IPS-18c (cell line): ENCODE measurements around the gene EPHA2.

Experiments
- H3K4me3 ChIP-seq: 2 replicates; pipeline ENCODE4 v1.7.0; 2013; ENCODE audit warnings: low read depth, mild to moderate bottlenecking, low read length, moderate library complexity; ENCODE audit not compliant: insufficient read depth
- H3K9me3 ChIP-seq: one replicate; pipeline ENCODE4 v1.6.1; 2013; ENCODE audit warnings: mild to moderate bottlenecking, low read length, moderate library complexity; ENCODE audit not compliant: control insufficient read depth, insufficient read depth

Gene EPHA2

GRCh38 chr1:16146279-16147155, 9.4 kb downstream of the EPHA2 start:
- Histone ChIP-seq H3K9me3 (no peaks in the 10 kb centered on the region), H3K4me3 (peak overlapping the region; percentile 20; the same call in 1 of the 2 replicates)

- Histone ChIP-seq H3K9me3 (no peaks in the 10 kb centered on the region), H3K4me3 (peak overlapping the region; percentile 10; the same call in 1 of the 2 replicates)
These were observed 10.1 kb downstream of the EPHA2 start for GRCh38 chr1:16145662-16146278.

- no peak overlapping the region; the same call in 1 of the 2 replicates for H3K4me3 ChIP-seq
- no peaks in the 10 kb centered on the region for H3K9me3 ChIP-seq
These were observed 10.7 kb downstream of the EPHA2 start for GRCh38 chr1:16145030-16145661.

- H3K9me3 ChIP-seq = no peaks in the 10 kb centered on the region
- H3K4me3 ChIP-seq = no peak overlapping the region; the same call in 1 of the 2 replicates
These were observed 11.4 kb downstream of the EPHA2 start for GRCh38 chr1:16144325-16145029.

- Histone ChIP-seq H3K9me3 (no peaks in the 10 kb centered on the region), H3K4me3 (no peak overlapping the region)
These were observed 12.1 kb downstream of the EPHA2 start for GRCh38 chr1:16143566-16144324.

GRCh38 chr1:16143005-16143565, 12.8 kb downstream of the EPHA2 start:
- no peaks in the 10 kb centered on the region for H3K9me3 ChIP-seq
- H3K4me3 ChIP-seq = no peak overlapping the region

- no peaks in the 10 kb centered on the region for H3K9me3 ChIP-seq
- H3K4me3 ChIP-seq = no peak overlapping the region
These were observed 13.4 kb downstream of the EPHA2 start for GRCh38 chr1:16142383-16142995.

- no peaks in the 10 kb centered on the region for H3K9me3 ChIP-seq
- H3K4me3 ChIP-seq = no peak overlapping the region
These were observed 14.1 kb downstream of the EPHA2 start for GRCh38 chr1:16141573-16142336.

- H3K9me3 ChIP-seq = no peaks in the 10 kb centered on the region
- H3K4me3 ChIP-seq = no peak overlapping the region
These were observed 15.7 kb downstream of the EPHA2 start for GRCh38 chr1:16140068-16140596.

- Histone ChIP-seq H3K9me3 (no peaks in the 10 kb centered on the region), H3K4me3 (no peak overlapping the region)
These were observed 16.4 kb downstream of the EPHA2 start for GRCh38 chr1:16139473-16139962.

- no peaks in the 10 kb centered on the region for H3K9me3 ChIP-seq
- no peak overlapping the region for H3K4me3 ChIP-seq
These were observed 17.1 kb downstream of the EPHA2 start for GRCh38 chr1:16138772-16139221.

GRCh38 chr1:16137890-16138467, 17.9 kb downstream of the EPHA2 start:
- Histone ChIP-seq H3K4me3 (no peak overlapping the region), H3K9me3 (no peaks in the 10 kb centered on the region)

- no peak overlapping the region for H3K4me3 ChIP-seq
- no peaks in the 10 kb centered on the region for H3K9me3 ChIP-seq
These were observed 20.4 kb downstream of the EPHA2 start for GRCh38 chr1:16135501-16135900.

GRCh38 chr1:16134906-16135305, 21.0 kb downstream of the EPHA2 start:
- Histone ChIP-seq H3K9me3 (no peaks in the 10 kb centered on the region), H3K4me3 (no peak overlapping the region)
